GM12864 (cell line): ENCODE measurements around the gene KCNN1.
"Not testable (repeated sequence)": the region's sequence is repeated elsewhere in the genome, so short reads cannot be mapped to it uniquely, and the experiment has no call there.

ENCODE experiments used
- DNase-seq: peaks from one replicate; pipeline ENCODE4 v3.0.0-alpha.2; 2011; ENCODE audit warnings: low read depth
- H3K4me3 ChIP-seq: 2 replicates; pipeline ENCODE4 v1.5.1; 2011; ENCODE audit warnings: mild to moderate bottlenecking, low read depth, low read length, control low read depth
- TF ChIP-seq, protein P1 (sequence below): IDR thresholded peaks from 2 replicates; pipeline ENCODE4 v1.5.1; 2011; ENCODE audit warnings: low read depth, mild to moderate bottlenecking, moderate library complexity, low read length, control low read depth, inconsistent platforms; ENCODE audit errors: missing control alignments

Gene KCNN1

DNA sequence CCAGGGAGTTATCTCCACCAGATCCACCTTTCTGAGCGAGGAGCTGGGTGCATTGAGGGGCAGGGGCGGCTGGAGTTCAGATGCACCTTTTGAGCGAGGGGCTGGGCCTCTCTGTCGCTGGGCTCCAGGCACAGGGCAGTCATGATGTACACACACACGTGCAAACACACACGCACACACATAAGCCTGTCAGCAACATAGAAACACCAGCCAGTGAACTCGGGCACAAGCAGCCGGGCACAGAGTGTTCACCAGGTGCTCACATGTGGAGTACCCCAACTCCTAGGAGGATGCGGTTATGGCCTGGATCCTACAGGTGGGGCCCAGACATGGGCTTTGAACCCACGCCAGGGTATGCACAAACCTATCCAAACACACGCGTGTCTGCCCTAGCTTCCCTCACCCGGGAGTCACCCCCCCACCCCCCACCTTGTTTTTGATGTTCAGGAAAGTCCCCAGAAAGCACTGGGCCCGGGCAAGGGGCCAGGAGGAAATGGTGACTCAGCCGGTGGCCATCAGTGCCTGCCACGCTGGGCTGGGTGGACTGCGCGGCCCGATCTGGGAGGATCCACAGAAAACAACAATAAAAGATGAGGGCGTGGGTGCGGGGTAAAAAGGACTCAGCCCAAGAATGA, 54.3 kb downstream of the KCNN1 start:
- DNase-seq, result no peak
- H3K4me3 ChIP-seq, result peak overlapping the region; percentile 53
- TF ChIP-seq, protein P1, sequence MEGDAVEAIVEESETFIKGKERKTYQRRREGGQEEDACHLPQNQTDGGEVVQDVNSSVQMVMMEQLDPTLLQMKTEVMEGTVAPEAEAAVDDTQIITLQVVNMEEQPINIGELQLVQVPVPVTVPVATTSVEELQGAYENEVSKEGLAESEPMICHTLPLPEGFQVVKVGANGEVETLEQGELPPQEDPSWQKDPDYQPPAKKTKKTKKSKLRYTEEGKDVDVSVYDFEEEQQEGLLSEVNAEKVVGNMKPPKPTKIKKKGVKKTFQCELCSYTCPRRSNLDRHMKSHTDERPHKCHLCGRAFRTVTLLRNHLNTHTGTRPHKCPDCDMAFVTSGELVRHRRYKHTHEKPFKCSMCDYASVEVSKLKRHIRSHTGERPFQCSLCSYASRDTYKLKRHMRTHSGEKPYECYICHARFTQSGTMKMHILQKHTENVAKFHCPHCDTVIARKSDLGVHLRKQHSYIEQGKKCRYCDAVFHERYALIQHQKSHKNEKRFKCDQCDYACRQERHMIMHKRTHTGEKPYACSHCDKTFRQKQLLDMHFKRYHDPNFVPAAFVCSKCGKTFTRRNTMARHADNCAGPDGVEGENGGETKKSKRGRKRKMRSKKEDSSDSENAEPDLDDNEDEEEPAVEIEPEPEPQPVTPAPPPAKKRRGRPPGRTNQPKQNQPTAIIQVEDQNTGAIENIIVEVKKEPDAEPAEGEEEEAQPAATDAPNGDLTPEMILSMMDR, result no peak

DNA sequence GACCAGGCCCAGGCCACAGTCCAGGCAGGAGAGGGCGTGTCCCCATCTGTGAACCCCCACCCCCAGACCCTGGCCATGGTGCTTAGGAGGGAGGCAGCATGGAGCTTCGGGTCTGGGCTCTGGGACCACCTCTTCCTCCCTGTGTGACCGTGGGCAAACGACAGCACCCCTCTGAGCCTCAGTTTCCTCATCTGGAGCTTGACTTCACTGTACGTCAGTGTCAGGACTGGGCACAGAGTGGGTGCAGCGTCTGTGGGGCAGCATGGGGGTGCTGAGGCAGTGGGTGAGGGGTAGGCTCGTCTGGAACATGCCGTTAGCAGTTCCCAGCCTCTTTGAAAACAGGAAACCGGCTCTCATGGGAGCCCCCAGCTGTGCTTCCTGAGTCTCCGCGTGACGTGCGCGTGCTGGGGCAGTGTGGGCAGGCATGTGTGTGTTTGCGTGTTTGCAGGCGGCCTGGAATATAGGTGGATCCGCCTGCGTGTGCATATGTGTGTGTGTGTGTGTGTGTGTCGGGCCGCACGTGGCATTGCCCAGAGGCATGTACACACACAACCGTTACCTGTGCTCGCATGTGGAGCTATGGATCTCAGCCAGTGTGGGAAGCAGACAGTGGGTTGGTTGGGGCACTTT, 56.8 kb downstream of the KCNN1 start:
- peak overlapping the region; percentile 16 for H3K4me3 ChIP-seq
- TF ChIP-seq, protein P1, result no peak
- no peak for DNase-seq

DNA sequence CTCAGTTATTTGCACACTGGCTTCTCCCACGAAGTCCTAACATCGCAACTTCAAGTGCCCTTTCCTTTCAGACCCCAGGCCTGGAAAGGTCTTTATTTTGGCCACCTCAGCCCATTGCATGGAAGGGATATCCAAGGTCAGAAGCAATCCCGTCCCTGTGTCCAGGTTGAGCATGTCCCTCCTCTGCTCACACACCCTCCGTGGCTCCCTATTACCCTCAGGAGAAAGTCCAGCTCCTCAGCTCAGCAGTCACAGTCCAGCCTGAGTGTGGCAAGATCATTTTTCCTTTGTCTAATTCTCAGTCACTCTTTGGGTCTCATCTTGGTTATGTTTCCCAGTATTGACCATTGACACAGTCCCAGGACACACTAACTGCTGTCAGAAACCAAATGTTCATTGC, 60.2 kb downstream of the KCNN1 start:
- DNase-seq, result no peak
- no peak overlapping the region for H3K4me3 ChIP-seq
- TF ChIP-seq, protein P1, result no peak

DNA sequence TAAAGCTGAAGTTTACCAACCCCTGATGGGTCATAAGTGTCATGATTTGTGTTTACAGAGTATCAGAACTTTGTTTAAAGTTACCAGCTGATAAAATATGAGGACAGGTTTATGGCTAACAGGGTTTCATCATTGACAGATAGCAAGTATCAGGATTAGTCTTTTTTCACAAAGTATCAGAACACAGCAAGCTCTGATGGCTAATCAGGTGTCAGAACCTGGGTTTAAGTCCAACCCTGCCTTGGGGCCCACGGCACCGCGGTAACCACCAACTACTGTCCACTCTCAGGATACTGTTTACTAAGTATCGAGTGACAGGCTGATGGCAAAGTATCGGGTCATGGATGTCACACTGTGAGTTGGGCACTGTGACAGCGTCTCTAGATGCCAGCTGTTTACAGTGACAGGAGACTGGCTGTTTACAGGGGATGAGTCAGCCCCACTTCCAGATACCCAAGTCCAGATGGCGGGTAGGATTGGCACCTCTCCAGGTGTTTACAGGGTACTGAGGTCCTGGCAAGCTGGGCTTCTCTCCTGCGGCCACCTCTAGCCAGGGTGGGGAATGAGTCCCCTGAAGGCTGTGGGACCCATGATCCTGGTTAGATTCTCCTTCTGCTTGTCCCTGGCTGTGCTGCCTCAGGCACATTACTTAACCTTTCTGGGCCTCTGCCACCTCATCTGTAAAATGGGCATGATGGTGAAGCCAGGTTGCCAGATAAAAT, 62.9 kb downstream of the KCNN1 start:
- TF ChIP-seq, protein P1, result no peak
- DNase-seq, result no peak
- no peak overlapping the region for H3K4me3 ChIP-seq

DNA sequence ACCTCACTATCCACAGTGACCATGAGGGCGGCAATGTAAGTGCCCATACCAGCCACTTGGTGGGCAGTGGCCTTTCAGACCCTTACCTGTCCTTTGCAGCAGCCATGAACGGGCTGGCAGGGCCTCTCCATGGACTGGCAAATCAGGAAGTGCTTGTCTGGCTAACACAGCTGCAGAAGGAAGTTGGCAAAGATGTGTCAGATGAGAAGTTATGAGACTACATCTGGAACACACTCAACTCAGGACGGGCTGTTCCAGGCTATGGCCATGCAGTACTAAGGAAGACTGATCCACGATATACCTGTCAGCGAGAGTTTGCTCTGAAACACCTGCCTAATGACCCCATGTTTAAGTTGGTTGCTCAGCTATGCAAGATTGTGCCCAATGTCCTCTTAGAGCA, 64.5 kb downstream of the KCNN1 start:
- DNase-seq, H3K4me3 ChIP-seq: not testable (repeated sequence)

DNA sequence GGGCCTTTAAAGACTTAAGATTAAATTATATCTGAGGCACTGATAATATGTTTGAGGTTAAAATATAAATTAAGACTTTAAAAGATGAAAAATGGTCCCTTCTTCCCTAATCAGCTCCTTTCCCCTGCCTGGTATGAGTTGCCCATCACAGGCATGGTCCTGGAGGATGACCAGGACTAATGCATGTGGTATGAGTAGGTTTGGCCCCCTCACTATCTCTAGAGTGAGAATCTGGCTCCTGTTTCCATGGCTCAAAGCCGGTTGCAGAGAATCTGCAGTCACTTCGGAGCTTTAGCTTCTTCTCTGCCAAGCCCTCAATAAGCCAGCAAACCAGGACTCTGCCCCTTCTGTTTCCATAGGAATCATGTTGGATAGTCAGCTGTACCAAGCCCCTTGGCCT, 65.2 kb downstream of the KCNN1 start:
- not testable (repeated sequence) for H3K4me3 ChIP-seq, DNase-seq

DNA sequence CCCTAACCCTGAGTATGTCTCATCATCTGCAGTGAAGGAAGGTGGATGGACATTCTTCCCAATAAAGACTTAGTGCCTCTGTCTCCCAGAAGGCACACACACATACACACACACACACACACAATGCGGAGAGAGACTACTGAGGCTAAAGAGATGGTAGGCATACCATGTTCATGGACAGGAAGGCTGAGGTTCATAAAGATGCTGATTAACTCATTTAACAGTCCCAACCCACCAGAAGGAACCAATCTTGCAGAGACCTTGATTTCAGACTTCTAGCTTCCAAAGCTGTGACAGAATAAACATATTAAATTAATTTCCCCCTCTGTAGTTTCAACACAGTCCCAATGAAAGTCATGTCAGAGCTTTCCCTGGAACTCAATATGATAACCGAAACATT, 74.1 kb downstream of the KCNN1 start:
- TF ChIP-seq, protein P1, result no peak

DNA sequence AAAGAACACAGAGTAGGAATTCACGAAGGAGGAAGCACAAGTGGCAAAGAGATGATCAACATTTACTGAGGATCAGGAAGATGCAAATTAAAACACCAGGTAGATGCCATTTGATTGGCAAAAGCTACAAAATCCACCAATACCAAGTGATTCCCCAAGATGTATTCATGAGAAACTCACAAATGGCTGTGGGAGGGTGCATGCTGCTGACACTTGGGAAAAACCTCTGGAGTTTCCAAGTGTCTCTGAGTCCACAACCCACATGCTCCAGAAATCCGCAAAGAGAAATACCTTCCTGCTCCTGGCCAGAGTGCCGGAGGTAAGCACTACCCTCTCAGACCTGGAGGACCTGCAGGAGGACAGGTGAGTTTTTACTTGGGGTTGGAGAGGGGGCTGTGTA, 76.8 kb downstream of the KCNN1 start:
- H3K4me3 ChIP-seq, result no peak overlapping the region
- TF ChIP-seq, protein P1, result no peak
- no peak for DNase-seq

More for the DNA sequence above, 74.1 kb downstream of the KCNN1 start:
- DNase-seq, result no peak
- no peak overlapping the region for H3K4me3 ChIP-seq
